CD1c-positive myeloid dendritic cell (primary cell): ENCODE results near the gene SCMH1.
A peak's percentile ranks its signal among the peaks of the same experiment; 100 is the strongest.

Source experiments
- DNase-seq: peaks from one replicate; pipeline ENCODE4 v3.0.0-alpha.2; 2016; ENCODE audit errors: extremely low spot score

Gene SCMH1

DNA sequence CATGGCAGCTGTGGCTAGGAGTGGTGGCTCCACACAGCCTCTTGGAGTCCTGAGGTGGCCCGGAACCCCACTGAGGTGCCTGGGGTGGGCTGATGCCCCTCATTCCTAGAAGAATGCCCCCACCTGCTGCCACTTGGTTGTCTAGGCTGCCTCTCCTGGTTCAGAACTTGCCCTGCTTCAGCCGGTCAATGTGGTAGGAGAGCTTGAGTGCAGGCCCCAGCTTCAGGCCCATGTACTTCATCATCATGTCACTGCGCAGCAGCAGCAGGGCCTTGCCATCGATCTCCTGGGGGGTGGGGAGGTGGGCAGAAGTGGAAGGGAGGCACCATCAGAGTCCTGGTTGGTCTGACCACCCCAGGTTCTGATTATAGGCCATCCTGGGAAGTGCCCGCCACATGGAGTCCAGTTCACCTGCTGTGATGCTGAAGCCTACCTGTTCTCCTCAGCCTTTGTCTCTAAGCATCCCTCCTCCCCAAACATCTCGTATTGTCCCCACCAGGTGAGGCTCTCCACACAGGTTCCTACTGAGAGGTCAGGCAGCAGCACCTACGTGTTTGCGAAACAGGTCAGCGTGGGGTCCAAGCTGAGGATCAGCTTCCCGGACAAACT lies 214.0 kb downstream of the SCMH1 start:
- no peak for DNase-seq

GRCh38 chr1:41025979-41026819 lies 215.9 kb downstream of the SCMH1 start:
- DNase-seq = no peak

- no peak for DNase-seq
Measured at GRCh38 chr1:41024953-41025352, 217.2 kb downstream of the SCMH1 start.

GRCh38 chr1:41023279-41023990 lies 218.7 kb downstream of the SCMH1 start:
- DNase-seq = no peak

DNA sequence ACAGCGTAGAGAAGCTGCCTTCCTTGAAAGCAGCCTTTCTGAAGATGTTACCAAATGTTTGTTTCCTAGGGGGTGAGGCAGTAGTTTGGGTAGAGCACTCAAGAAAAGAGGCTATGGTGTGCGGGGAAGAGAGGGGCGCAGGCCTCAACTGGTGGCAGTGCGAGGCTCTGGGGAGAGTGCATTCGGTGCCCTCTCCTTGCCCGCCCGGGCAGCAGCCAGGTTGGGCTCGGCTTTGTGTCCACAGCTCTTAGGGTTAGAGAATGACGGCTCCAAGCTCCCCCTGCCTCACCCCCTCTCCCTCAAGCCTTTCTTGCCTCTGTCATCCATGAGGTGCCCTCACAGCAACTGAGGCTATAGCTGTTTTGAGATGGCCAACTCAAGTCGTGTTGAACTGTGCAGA lies 219.7 kb downstream of the SCMH1 start:
- no peak for DNase-seq

- DNase-seq = no peak
Measured at GRCh38 chr1:41021526-41022308, 220.4 kb downstream of the SCMH1 start, which contains the start of gene SLFNL1. SLFNL1 (minus strand) TSS chr1:41021725; CDS start chr1:41020660, 1,065 bp downstream.

DNA sequence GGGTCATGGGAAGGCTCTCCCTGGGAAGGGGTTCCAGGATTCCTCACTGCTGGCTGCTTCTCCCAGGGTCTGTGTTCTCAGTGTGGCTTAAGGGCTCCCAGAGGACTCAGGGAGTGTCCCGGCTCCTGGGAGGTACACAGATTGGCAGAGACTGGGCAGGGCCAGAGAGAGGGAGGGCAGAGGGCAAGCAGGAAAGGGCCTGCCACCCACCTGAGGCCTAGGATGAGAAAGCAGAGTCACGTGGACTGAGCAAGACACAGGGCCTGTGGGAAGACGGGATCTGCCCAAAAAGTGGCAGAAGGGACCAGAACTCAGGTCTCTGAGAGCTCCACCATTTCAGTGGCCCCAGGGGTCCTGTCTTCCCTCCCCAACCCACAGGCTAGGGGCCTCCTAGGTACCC lies 221.5 kb downstream of the SCMH1 start:
- no peak for DNase-seq

DNA sequence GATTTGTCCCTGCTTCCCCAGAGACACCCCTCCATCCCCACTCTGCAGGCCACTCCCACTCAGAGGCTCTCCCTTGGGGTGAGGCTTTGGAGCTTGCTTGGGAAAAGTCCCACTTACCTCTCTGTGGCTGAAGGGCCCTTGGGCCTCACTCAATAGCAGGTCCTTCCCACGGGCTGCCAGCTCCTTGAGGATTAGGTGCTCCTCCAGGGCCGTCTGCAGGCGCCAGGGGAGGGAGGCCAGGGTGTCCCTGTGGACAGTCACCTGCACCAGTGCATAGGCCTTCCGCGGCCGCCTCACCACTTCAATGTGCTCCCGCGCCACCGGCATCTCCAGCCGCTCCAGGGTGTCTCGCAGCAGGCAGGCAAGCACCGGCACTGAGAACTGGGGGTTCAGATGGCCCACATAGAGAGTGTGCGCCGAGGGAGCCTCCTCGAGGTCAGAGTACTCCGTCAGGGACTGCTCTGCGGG lies 222.0 kb downstream of the SCMH1 start:
- no peak for DNase-seq

- DNase-seq = no peak
Measured at GRCh38 chr1:41019353-41019745, 222.8 kb downstream of the SCMH1 start.

GRCh38 chr1:41018018-41018410 lies 224.1 kb downstream of the SCMH1 start:
- DNase-seq = no peak

GRCh38 chr1:41017141-41018017 lies 224.7 kb downstream of the SCMH1 start:
- DNase-seq = no peak

GRCh38 chr1:41015897-41016470 lies 226.1 kb downstream of the SCMH1 start:
- no peak for DNase-seq

DNA sequence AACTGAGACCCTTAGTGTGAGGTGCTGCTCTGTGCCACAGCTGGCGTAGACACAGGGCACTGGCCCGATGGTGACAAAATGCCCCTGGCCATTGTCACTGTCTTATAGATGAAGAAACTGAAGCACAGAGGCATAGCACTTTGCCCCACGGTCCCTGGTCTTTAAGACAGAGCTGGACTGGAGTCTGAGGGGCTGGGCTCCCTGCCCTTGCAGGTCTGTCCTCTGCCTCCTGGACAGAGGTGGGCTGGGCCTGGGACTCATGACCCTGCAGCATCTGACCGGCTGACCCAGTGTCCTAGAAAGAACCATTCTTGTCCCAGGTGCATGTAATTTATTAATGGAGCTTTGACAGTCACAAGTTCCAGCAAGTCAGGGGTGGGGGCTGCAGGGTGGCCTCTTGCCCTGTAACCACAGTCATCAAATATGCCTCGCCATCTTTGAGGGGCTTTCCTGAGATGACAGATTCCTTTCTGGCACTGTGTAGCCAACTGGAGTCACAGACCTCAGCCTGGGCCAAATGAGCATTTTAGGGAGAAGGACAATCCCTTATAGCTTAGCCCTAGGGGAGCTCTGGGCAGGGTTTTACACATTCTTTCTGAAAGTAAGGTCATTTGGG lies 226.7 kb downstream of the SCMH1 start:
- no peak for DNase-seq

- DNase-seq = no peak
Measured at GRCh38 chr1:41014871-41015270, 227.2 kb downstream of the SCMH1 start.

DNA sequence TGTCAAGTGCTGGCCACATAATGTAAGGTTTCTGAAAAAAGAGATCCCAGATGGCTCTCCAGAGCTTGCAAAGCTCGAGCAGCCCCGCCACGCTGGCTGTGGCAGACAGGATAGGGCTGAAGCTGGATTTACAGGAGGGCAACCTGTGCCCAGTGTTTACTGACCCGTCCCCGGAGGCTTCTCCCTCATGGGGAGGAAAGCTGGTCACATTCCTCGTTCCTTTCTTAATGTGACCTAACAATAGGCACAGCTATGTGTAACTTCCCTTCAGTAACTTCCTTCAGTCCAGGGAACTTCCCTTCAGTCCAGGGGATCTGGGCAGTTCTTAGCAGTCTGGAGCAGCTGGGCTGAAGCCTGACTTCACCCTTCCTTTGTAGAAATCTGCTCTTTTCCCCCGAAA lies 228.3 kb downstream of the SCMH1 start:
- DNase-seq = peak; percentile 63

- no peak for DNase-seq
Measured at GRCh38 chr1:41013024-41013423, 229.1 kb downstream of the SCMH1 start.

- DNase-seq = no peak
Measured at GRCh38 chr1:41010345-41010744, 231.8 kb downstream of the SCMH1 start.

- DNase-seq = no peak
Measured at GRCh38 chr1:41009466-41009865, 232.6 kb downstream of the SCMH1 start.

DNA sequence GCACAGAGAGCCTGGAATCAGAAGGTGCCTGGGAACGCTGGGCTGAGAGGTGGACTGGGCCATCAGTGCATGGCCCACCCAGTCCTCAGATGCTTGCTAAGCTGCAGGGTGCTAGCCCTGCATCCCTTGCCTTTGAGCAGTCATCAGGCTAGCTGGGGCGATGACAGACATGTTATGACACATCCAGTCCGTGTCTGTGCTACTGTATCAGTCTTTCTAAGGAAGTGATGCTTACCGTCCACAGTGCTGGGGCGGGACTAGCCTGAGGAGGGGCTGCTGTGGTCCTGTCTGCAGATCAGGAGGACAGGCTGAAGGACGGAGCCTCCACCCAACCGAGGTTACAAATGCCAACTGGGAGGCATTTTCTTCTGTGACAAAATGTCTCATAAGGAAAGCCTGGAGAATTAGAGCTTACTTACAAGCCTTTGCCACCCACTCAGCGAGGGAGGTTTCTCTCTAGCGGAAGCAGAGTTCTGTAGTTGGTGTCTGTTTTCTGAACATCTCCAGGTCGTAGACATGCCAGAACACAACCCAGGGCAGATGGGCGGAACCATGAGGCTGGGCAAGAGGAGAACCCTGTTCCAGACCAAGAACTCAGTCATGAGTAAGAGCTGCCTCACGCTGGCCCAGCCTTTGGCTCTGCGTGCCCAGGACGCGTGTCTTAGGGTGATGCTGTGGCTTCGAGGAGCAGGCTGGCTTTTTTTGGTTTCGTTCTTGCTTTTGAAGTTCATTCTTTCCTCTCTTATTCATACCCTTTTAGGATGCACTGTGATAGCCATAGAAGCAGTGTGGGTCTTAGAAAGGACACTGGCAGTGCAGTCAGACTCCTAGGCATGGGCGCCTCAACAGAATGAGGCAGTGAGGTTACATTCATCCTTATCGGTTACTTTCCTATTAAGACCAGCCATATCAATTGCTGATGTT lies 234.9 kb downstream of the SCMH1 start:
- no peak for DNase-seq
